OCI-LY3 (cell line): ENCODE data around the gene CDHR5.

Experiments used
- CTCF ChIP-seq: fragments of 200-600, 300-600 bp; sonication (generic); IDR thresholded peaks from 2 replicates; pipeline ENCODE4 v1.5.1; 2014; ENCODE audit warnings: antibody characterized with exemption, low read length, low read depth
- EZH2phosphoT487 ChIP-seq: fragments of 200-600 bp; shearing (Covaris generic); IDR thresholded peaks from 2 replicates; pipeline ENCODE4 v1.6.1; 2018; ENCODE audit warnings: antibody characterized with exemption, mixed run types, low read depth

GRCh38 chr11:636511-637332, 12.0 kb upstream of the CDHR5 start, which contains the start of gene DRD4:
- no peak for TF ChIP-seq EZH2phosphoT487
- TF ChIP-seq CTCF, result no peak
